ENCODE data around the gene ANGPTL2. TPM values are rescaled to one million over a fixed set of nuclear protein-coding genes. Genes with fewer than 3 reads are reported as not detected.

ANGPTL2 gene
- total and polyA plus RNA-seq, 12 donors, result 16.2 to 73.5 (median 42.9) TPM

DNA sequence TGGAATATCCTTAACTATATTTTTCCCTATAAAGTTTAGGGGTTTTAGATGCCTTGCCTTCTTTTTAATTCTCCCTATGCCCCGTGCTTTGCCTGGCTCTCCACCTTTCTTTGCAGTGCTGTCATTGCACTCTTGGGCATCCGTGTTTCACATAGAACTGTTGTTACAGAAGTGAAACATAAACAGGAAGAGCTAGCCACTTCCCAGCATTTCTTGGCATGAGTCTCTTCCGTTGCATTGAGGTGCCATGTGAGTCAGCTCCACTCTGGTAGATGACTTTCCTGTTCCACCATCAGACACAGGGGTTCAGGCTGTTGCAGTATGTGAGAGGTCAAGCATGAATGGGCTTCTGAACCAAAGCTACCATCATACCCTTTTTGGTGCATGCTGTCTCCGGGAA lies 73.4 kb downstream of the ANGPTL2 start:
- H3K9me3 ChIP-seq, result no peaks in the 10 kb centered on the region
- no peaks in the 10 kb centered on the region for H3K36me3 ChIP-seq
- peak in 1 of 2 donors; percentile 68 for DNase-seq
- H3K27me3 ChIP-seq, result no peaks in the 10 kb centered on the region
- 52 to 71% methylated on average over 4 of the region's 4 CpGs for WGBS, 2 donors
- peak overlapping the region in 5 of 10 donors; percentile 9 to 20 (median 16) for H3K4me3 ChIP-seq
- intact Hi-C loops (cut with DNase I), result no loop called here
- peaks cover 15 to 64% (median 53%) of the 10 kb centered on the region in 9 donors for H3K4me1 ChIP-seq
- ATAC-seq, result peak; percentile 48 to 90 (median 80)
- TF ChIP-seq, protein P1, sequence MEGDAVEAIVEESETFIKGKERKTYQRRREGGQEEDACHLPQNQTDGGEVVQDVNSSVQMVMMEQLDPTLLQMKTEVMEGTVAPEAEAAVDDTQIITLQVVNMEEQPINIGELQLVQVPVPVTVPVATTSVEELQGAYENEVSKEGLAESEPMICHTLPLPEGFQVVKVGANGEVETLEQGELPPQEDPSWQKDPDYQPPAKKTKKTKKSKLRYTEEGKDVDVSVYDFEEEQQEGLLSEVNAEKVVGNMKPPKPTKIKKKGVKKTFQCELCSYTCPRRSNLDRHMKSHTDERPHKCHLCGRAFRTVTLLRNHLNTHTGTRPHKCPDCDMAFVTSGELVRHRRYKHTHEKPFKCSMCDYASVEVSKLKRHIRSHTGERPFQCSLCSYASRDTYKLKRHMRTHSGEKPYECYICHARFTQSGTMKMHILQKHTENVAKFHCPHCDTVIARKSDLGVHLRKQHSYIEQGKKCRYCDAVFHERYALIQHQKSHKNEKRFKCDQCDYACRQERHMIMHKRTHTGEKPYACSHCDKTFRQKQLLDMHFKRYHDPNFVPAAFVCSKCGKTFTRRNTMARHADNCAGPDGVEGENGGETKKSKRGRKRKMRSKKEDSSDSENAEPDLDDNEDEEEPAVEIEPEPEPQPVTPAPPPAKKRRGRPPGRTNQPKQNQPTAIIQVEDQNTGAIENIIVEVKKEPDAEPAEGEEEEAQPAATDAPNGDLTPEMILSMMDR (IDR thresholded peaks at IDR 0.05), result peak in 7 of 9 donors; percentile 31 to 68 (median 41)
- H3K27ac ChIP-seq, result peak overlapping the region in 6 of 10 donors; percentile 47 to 72 (median 58)

DNA sequence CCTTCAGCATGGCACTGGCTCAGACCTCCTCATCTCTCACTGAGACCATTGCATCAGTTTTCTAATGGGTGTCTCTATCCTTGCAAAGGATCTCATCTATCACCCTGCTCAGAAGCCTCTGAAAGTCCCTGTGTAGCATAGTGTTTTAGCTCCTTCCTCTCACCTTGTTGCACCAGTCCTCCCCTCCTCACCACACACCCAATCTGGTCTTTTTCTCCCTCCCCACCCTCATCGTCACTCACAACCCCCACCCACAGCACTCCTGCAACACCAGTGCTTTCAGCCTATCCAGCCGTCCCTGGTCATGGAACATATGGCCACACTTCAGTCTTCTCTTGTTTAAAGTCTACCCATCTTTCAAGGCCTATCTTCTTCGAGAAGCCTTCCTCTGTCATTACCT lies 74.5 kb downstream of the ANGPTL2 start:
- no peak for ATAC-seq
- TF ChIP-seq, protein P1 (IDR thresholded peaks at IDR 0.05), result no peak
- no peaks in the 10 kb centered on the region for H3K9me3 ChIP-seq
- no peak overlapping the region for H3K4me3 ChIP-seq
- H3K4me1 ChIP-seq, result peaks cover 5 to 53% (median 43%) of the 10 kb centered on the region in 9 donors
- WGBS, 2 donors, result 96 to 99% methylated on average over 3 of the region's 3 CpGs
- intact Hi-C loops (cut with DNase I), result no loop called here
- no peak for DNase-seq
- H3K27ac ChIP-seq, result peak overlapping the region in 6 of 10 donors; percentile 16 to 72 (median 58)
- H3K36me3 ChIP-seq, result no peaks in the 10 kb centered on the region
- no peaks in the 10 kb centered on the region for H3K27me3 ChIP-seq

DNA sequence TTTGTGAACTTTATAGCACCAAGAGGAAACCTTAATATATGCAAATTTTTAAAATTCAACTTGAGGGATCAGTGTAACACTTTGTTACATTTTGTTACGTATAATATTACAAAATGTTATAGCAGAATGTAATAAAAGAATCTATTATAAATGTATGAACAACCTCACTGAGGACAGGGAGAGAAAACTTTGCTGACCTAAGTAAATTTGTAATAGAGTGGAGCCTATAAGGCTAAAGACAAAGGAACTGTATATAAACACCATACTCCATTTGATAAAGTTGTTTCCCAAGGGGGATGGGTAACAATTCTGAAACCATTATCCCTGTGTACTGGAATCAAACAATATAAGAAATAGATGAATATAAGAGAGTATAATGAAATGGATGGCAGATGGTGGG lies 77.3 kb downstream of the ANGPTL2 start:
- Histone ChIP-seq H3K27ac (no peak overlapping the region), H3K36me3 (no peaks in the 10 kb centered on the region), H3K4me1 (peaks cover 0 to 25% (median 21%) of the 10 kb centered on the region in 9 donors), H3K27me3 (no peaks in the 10 kb centered on the region), H3K4me3 (no peak overlapping the region), H3K9me3 (no peaks in the 10 kb centered on the region)
- DNase-seq (no peak), ATAC-seq (no peak)
- 99 to 100% methylated on average over 1 of the region's 1 CpG for WGBS, 2 donors
- TF ChIP-seq, protein P1 (IDR thresholded peaks at IDR 0.05), result no peak
- intact Hi-C loops (cut with DNase I), result no loop called here

DNA sequence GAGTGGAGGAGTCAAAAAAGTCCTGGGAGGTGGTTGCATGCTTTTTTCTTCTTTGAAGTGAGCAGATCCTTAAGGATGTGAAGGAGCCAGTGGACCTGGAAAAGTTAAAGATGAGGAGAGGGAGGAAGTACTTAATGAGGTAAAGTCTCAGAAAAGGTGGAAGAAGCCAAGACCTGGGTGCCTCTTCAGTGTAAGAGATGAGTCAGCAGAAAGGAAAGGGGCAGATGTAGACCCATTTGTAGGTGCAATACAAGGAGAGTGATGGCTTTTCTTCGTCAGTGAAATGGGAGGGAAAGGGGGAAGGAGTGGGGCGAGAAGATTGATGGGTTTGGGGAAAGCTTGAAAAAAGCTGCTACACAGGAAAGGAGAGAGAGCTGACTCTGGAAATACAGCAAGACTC lies 82.9 kb downstream of the ANGPTL2 start:
- intact Hi-C loops (cut with DNase I), result loop anchor here in 3 of 10 donors (5.0 to 10.0 kb wide), 3 partner anchors 55 to 85 kb away; partner anchors contain the start of gene ANGPTL2 (in 1 of the 3)
- Histone ChIP-seq H3K36me3 (no peaks in the 10 kb centered on the region), H3K27me3 (no peaks in the 10 kb centered on the region), H3K27ac (no peak overlapping the region), H3K4me3 (no peak overlapping the region), H3K4me1 (peaks cover 0 to 28% (median 22%) of the 10 kb centered on the region in 9 donors), H3K9me3 (no peaks in the 10 kb centered on the region)
- ATAC-seq (no peak), DNase-seq (no peak)
- TF ChIP-seq, protein P1 (IDR thresholded peaks at IDR 0.05), result no peak
- 100% methylated on average over 2 of the region's 2 CpGs for WGBS, 2 donors

All from heart right ventricle (tissue), 16 donors.